GM21723 (cell line): ENCODE data around the gene TRPM4.
"Not testable (repeated sequence)": the region's sequence is repeated elsewhere in the genome, so short reads cannot be mapped to it uniquely, and the experiment has no call there.

ENCODE experiments used
- ATAC-seq: cut with Tn5 transposase; IDR thresholded peaks from one replicate; pipeline ENCODE4 v1.9.1; 2021; ENCODE audit warnings: mild to moderate bottlenecking, moderate library complexity; ENCODE audit not compliant: unreplicated experiment

The TRPM4 gene

DNA sequence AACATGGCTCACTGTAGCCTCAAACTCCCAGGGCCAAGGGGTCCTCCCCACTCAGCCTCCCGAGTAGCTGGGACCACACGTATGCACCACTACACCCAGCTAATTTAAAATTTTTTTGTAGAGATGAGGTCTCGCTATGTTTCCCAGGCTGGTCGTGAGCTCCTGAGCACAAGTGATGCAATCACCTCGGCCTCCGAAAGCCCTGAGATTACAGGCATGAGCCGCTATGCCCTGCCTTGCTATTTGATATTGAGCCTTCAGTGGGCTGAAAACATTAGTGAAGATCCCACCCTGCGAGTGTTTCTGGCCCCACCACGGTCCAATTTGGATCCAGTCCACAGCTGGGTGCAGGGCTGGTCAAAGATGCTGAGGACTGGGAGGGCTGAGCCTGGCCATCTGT is 65.9 kb downstream of the TRPM4 start:
- ATAC-seq, result no peak

DNA sequence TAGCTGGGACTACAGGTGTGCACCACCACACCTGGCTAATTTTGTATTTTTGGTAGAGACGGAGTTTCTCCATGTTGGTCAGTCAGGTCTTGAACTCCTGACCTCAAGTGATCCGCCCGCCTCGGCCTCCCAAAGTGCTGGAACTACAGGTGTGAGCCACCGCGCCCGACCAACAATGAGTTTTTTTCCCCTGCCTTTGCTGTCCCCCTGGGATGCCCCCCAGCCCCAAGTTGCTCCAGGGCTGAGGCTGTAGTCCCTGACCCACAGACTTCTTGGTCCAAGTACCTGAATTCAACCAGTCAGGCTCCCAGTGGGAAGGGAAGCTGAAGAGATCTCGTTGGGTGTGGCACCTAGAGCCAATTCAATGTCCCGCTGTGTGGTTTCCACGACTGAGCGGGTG is 66.8 kb downstream of the TRPM4 start:
- ATAC-seq, result not testable (repeated sequence)

DNA sequence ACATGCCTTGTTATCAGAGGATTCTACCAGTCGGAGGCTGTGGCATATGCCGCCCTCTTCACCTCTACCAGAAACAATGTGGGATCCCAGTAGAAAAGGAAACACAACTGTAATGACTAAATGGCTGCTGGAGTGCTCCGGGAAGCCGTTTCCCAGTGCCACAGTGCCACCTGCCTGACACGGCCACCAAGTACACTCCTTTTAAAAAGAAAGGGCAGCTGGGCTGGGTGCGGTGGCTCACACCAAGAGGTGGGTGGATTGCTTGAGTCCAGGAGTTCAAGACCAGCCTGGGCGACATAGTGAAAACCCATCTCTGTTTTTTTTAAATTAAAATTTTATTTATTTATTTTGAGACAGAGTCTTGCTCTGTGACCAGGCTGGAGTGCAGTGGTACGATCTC is 67.3 kb downstream of the TRPM4 start:
- no peak for ATAC-seq

DNA sequence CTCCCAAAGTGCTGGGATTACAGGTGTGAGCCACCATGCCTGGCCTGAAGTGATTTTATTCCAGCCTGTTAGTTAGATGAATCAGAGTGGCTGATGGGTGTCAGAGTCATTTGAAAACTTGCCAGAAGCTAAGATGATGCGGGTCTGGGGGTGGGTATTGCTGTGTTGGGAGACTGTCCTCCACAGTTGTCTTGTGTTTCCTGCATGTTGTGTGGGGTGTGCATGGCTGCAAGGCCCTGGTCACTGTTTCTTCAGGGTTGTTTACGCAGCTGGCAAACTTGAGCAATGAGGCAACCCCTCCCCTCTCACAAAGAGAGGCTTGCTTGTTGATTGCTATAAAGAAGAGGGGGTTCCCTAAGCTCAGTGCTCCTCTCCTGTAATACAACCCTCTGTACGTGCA is 71.8 kb downstream of the TRPM4 start:
- ATAC-seq, result no peak

DNA sequence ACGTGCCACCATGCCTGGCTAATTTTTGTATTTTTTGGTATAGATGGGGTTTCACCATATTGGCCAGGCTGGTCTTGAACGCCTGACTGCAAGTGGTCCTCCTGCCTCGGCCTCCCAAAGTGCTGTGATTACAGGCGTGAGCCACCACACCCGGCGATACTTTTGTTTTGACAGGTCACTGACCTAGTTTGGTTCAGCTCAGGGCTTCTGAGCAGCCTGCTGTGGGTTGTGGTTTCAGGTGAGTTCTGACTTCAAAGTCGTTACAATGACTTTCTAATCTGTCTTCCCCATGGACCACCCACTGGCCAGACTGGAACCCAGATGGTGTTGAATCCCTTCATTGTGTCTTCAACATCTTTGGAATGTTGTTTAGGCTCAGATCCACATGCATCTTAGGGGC is 73.8 kb downstream of the TRPM4 start:
- ATAC-seq, result no peak

DNA sequence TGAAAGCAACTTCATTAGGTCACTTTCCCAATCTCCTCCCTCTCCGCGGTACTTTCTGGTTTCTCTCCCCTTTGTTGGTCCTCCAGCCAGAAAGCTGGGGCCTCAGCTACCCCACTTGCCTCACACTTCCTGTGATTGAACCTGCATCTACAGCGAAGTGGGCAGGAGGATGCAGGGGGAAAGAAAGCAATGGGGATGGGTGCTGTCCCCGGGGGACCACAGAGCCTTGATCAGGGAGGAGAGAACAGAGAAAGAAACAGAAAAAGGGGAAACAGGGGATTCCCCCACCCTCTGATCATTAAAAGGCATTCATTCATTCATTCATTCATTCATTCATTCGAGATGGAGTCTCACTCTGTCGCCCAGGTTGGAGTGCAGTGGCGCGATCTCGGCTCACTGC is 74.2 kb downstream of the TRPM4 start:
- ATAC-seq, result no peak

DNA sequence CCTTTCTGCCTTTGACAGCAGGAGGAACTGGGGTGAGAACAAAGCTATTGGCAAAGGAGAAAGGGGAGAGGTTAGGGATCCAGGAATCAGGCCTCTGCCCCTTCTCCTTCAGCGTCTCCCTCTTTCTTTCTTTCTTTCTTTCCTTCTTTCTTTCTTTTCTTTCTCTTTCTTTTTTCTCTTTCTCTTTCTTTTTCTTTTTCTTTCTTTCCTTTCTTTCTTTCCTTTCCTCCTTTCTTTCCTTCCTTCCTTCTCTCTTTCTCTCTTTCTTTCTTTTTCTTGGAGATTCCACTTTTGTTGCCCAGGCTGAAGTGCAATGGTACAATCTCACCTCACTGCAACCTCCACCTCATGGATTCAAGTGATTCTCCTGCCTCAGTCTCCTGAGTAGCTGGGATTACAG is 75.6 kb downstream of the TRPM4 start:
- ATAC-seq, result no peak

DNA sequence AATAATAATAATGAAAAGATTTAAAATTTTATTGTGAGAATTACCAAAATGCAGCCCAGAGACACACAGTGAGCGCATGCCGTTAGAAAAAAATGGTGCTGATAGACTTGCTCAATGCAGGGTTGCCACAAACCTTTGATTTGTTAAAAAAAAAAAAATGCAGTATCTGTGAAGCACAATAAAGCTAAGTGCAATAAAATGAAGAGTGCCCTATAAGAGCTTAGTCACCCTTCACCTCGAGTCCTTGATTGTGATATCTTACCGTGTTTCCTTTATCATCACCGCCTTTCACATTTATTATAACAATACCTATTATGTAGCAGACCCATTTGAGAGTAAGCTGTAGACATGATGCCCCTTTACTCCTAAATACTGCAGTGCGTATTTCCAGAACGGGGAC is 84.2 kb downstream of the TRPM4 start:
- ATAC-seq, result no peak

DNA sequence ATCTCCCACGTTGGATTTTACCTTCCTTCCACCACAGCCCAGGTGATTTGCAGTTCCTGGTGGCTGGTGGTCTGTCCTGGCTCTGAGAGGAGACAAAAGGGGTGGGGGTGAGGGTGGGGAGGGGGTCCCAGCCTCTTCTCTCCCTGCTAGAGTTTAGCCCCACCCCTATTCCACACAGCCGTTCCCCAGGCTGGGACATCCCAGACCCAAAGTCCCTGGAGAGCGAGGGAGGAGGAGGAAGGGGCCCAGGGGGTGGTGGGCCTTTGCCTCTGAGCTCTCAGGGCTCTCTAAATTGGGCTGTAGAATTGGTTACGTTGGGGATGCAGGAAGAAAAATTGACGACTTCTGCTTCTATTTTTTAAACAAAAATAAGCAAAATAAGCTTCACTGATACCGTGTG is 85.5 kb downstream of the TRPM4 start:
- no peak for ATAC-seq

DNA sequence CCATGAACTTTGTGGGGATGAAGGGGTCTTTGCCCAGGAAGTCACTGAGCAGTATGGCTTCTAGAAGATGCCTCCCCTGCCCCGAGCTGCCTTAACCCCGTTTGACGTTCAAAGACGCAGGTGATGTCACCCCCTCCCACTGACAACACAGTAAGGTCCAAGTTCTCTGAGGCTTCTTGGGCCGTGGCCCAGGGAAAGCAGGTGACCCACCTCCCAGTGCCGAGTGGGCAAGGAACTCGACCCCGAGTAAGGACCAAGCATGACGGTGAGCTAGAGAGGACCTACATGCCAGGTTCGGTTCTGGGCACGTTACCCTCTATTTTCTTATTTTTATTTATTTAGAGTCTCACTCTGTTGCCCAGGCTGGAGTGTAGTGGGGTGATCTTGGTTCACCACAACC is 86.1 kb downstream of the TRPM4 start:
- ATAC-seq, result no peak

DNA sequence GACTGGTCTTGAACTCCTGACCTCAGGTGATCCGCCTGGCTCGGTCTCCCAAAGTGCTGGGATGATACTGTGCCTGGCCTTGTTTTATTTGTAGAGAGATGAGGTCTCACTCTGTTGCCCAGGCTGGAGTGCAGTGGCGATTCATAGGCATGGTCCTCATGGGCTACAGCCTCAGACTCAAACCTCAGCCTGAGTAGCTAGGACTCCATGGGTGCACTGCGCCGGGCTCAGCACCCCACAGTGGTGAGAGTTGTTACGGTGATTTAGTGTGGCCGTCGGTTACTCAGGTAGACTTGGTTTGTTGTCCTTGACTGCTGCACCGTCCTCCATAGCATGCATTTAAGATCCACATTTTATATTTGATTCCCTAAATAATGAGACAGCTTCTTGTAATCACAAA is 86.7 kb downstream of the TRPM4 start:
- no peak for ATAC-seq

DNA sequence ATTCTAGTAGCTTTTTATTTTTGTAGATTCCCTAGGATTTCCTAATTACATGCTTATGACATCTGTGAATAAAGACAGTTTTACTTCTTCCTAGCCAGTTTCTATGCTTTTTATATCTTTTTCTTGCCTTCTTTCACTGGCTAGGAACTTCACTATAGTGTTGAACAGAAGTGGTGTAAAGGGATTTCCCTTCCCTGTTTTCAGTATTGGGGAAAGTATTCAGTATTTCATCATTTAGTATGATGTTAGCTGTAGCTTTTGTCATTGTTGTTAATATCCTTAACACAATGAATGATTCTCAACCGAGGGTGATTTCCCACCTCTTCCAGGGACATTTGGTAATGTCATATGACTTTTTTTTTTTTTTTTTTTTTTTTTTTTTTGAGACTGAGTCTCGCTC is 90.1 kb downstream of the TRPM4 start:
- no peak for ATAC-seq

DNA sequence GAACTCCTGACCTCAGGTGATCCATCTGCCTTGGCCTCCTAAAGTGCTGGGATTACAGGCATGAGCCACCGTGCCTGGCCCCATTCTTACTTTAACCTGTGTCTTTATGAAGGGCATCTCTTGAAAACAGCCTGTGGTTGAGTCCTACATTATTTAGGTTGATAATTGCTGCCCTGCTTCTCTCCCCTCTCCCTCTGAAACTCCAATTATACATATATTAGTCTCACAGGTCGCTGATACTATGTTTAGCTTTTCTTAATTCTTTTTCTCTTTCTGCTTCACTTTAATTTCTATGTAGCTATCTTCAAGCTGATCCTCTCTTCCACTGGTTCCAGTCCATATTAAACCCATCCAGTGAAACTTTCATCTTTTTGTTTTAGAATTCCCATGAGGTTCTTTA is 92.3 kb downstream of the TRPM4 start:
- no peak for ATAC-seq

DNA sequence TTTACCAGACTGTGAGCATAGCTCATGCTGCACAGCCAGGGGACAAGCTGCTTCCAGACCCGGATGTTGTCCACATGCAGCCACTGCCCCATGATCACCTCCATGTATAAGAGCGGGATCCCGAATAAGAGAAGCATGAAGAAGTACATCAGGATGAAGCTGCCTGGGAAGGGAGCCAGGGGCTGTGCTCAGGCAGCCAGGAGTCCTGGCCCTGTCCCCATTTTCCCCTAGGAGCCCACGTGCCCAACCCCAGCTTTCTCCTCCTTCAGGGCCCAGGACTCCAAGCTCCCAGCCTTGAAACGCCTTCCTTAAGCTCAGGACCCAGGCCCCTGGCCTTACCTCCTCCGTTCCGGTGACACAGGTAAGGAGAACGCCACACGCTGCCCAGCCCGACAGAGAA is 98.1 kb downstream of the TRPM4 start:
- no peak for ATAC-seq

DNA sequence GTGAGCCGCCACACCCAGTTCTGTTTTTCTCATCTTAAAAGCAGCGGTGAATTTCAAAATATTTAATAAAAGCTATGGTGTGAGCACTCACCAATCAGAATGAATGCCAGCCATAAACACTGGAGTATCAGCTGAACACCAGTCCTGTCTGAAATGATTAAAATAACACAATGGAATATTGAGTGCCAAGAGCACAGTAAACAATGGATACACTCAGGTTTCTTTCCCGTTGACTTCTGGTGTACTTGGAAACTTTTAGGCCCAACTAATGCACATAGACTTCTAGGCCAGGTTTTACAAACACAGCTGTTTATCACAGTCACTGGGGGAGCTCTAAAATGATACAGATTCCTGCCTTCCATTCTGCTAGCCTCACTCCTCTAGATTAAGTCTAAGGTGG is 99.1 kb downstream of the TRPM4 start:
- no peak for ATAC-seq
